Cardiac fibroblast (primary cell): Measurements from ENCODE around the gene ASXL2.

Experiments used
- DNase-seq, 2 donors: peaks; one replicate each; pipeline versions ENCODE4 v3.0.0 to v3.0.0-alpha.2; 2010; ENCODE audit warnings: low read depth in 2 of 2
- H3K4me3 ChIP-seq, 2 donors: replicated peaks in 1 of 2; 1 replicate in 1 of 2; 2 replicates in 1 of 2; pipeline ENCODE4 v1.5.1; 2011; ENCODE audit warnings: low read depth in 2 of 2, low read length in 2 of 2, mild to moderate bottlenecking in 2 of 2, moderate library complexity in 1 of 2
- CTCF ChIP-seq: IDR thresholded peaks from one replicate; pipeline ENCODE4 v1.5.1; 2011; ENCODE audit warnings: low read depth, mild to moderate bottlenecking, low read length, inconsistent platforms

ASXL2 gene

GRCh38 chr2:25810428-25810827 is 67.9 kb downstream of the ASXL2 start:
- no peak overlapping the region for H3K4me3 ChIP-seq
- TF ChIP-seq CTCF, result no peak
- DNase-seq, result no peak

- no peak for DNase-seq
- TF ChIP-seq CTCF, result no peak
- H3K4me3 ChIP-seq, result no peak overlapping the region
These were observed 68.6 kb downstream of the ASXL2 start for GRCh38 chr2:25809646-25810045.

- TF ChIP-seq CTCF, result no peak
- peak in 1 of 2 donors; percentile 36 for DNase-seq
- H3K4me3 ChIP-seq, result no peak overlapping the region
These were observed 70.3 kb downstream of the ASXL2 start for GRCh38 chr2:25808006-25808383.

GRCh38 chr2:25806941-25807340 is 71.3 kb downstream of the ASXL2 start:
- DNase-seq, result no peak
- H3K4me3 ChIP-seq, result no peak overlapping the region
- no peak for TF ChIP-seq CTCF

- DNase-seq, result no peak
- TF ChIP-seq CTCF, result no peak
- no peak overlapping the region for H3K4me3 ChIP-seq
These were observed 72.3 kb downstream of the ASXL2 start for GRCh38 chr2:25805987-25806386.

- no peak for TF ChIP-seq CTCF
- DNase-seq, result no peak
- no peak overlapping the region for H3K4me3 ChIP-seq
These were observed 73.9 kb downstream of the ASXL2 start for GRCh38 chr2:25804338-25804737.

- H3K4me3 ChIP-seq, result no peak overlapping the region
- TF ChIP-seq CTCF, result no peak
- no peak for DNase-seq
These were observed 79.0 kb downstream of the ASXL2 start for GRCh38 chr2:25799301-25799700.
